ENCODE results near the gene STXBP5.

STXBP5 gene

DNA sequence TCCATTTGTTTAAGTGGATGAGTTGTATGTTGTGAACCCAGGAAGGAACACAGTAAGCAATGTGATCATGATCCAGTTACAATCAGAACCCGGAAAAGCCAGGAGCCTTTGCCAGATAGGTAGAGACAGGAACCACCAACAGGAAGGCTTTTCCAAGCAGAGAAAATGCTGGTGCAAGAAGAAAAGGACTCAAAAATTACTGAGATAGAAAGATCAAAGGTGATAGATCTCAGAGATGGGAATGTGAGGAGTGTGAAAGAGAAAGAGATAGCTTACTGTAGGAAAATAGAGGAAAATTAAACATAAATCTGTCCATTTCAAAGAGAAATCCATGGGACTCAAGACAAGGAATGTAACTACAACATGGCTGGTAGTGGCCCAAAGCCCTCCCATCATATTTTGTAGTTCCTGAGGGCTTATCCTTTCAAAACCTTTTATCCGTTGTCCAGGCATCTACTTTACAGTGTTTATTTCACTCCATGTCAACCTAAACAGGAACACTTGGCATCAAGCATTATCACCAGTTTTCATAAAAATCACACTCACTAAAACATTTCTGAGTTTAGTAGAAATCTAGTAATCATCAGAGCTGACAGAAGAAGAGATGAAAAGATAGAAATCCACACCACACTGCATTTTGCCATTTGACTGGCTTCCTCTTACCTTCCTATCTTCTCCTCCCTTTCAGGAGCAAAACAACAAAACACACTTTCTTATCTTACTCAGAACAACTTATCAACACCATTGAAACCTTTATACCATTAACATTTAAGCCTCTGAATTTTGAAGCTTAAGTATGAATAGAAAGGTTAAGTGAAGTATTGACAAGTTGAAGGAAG, 44.5 kb upstream of the STXBP5 start:
- no peak overlapping the region for H3K4me3 ChIP-seq (replicated peaks in 1 of 2; ENCODE audit: low read depth in 2 of 2, low read length in 2 of 2)
- TF ChIP-seq, protein P1, sequence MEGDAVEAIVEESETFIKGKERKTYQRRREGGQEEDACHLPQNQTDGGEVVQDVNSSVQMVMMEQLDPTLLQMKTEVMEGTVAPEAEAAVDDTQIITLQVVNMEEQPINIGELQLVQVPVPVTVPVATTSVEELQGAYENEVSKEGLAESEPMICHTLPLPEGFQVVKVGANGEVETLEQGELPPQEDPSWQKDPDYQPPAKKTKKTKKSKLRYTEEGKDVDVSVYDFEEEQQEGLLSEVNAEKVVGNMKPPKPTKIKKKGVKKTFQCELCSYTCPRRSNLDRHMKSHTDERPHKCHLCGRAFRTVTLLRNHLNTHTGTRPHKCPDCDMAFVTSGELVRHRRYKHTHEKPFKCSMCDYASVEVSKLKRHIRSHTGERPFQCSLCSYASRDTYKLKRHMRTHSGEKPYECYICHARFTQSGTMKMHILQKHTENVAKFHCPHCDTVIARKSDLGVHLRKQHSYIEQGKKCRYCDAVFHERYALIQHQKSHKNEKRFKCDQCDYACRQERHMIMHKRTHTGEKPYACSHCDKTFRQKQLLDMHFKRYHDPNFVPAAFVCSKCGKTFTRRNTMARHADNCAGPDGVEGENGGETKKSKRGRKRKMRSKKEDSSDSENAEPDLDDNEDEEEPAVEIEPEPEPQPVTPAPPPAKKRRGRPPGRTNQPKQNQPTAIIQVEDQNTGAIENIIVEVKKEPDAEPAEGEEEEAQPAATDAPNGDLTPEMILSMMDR (IDR thresholded peaks at IDR 0.05; ENCODE audit: low read depth, low read length), result no peak
- no peak for DNase-seq (ENCODE audit: low read depth in 2 of 2)

GRCh38 chr6:147160593-147160992, 43.6 kb upstream of the STXBP5 start:
- H3K4me3 ChIP-seq (replicated peaks in 1 of 2; ENCODE audit: low read depth in 2 of 2, low read length in 2 of 2), result no peak overlapping the region
- TF ChIP-seq, protein P1 (IDR thresholded peaks at IDR 0.05; ENCODE audit: low read depth, low read length), result no peak
- no peak for DNase-seq (ENCODE audit: low read depth in 2 of 2)

DNA sequence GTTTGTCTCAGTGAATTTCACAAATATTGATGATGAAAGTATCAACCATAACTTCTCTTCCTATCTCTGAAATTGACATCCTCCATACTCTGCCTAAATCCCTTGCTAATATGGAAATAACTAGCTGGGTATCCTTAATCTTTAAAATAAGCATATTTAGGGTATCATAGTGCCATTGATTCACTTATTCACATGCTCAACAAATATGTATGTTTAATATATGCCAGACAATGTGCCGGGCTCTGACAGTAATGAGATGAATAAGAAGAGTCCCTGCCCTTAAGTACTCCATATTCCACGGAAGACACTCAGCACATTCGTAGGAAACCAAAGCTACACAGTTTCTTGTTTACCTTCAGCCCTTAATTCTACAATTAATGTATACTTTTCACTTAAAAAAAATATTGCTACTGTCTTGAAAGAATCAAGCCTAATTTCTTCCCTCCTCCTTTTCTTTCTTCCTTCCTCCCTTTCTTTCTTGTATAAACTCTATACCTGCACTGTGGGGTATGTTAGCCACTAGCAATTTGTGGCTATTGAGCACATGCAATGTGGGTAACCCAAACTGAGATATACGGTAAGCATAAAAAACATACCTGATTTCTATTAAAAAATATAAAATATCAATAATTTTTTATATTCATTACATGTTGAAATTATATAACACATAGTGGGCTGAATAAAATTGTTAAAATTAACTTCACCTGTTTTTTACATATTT, 42.8 kb upstream of the STXBP5 start:
- TF ChIP-seq, protein P1 (IDR thresholded peaks at IDR 0.05; ENCODE audit: low read depth, low read length), result no peak
- H3K4me3 ChIP-seq (replicated peaks in 1 of 2; ENCODE audit: low read depth in 2 of 2, low read length in 2 of 2), result no peak overlapping the region
- DNase-seq (ENCODE audit: low read depth in 2 of 2), result no peak

DNA sequence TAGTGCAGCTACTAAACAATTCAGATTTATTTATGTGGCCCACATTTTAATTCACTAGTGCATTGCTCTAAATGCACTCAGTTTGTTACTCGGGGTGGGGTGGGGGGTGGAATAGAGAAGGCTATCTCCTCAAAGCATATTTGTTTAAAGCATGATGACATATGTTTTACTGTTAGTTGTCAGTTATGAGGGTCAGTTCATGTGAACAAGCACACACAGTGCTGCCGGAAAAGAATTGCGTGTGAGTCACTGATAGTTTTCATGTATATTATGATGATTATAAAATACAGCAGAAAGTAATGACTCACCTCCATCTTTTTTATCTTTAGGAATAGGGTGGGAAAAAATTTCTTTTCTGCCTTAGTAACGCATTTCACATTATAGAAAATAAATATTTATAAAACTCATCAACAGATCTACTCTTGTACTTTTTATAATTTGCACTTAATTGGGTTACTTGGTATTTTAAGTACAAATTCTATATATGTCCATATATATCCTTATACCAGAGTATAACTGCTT, 42.2 kb upstream of the STXBP5 start:
- H3K4me3 ChIP-seq (replicated peaks in 1 of 2; ENCODE audit: low read depth in 2 of 2, low read length in 2 of 2), result no peak overlapping the region
- peak; percentile 81 to 93 for DNase-seq (ENCODE audit: low read depth in 2 of 2)
- TF ChIP-seq, protein P1 (IDR thresholded peaks at IDR 0.05; ENCODE audit: low read depth, low read length), result no peak

GRCh38 chr6:147164761-147165160, 39.5 kb upstream of the STXBP5 start:
- DNase-seq (ENCODE audit: low read depth in 2 of 2), result no peak
- TF ChIP-seq, protein P1 (IDR thresholded peaks at IDR 0.05; ENCODE audit: low read depth, low read length), result no peak

GRCh38 chr6:147166360-147166944, 37.8 kb upstream of the STXBP5 start:
- TF ChIP-seq, protein P1 (IDR thresholded peaks at IDR 0.05; ENCODE audit: low read depth, low read length), result no peak
- H3K4me3 ChIP-seq (replicated peaks in 1 of 2; ENCODE audit: low read depth in 2 of 2, low read length in 2 of 2), result no peak overlapping the region
- DNase-seq (ENCODE audit: low read depth in 2 of 2), result peak; percentile 40 to 43

More at GRCh38 chr6:147164761-147165160, 39.5 kb upstream of the STXBP5 start:
- no peak overlapping the region for H3K4me3 ChIP-seq (replicated peaks in 1 of 2; ENCODE audit: low read depth in 2 of 2, low read length in 2 of 2)
